Activated CD4-positive, CD25-positive, alpha-beta regulatory T cell treated with anti-CD3 and anti-CD28 coated beads, Interleukin-2, amount 50 U/mL, for 24 hours (primary cell): Measurements from ENCODE around the gene BMPR1A.
A peak's percentile ranks its signal among the peaks of the same experiment; 100 is the strongest.

ENCODE experiments used
- ATAC-seq, 2 donors: fragments of 150-1000 bp; cut with Tn5 transposase; one replicate each; pipeline ENCODE4 v1.10.0; 2021; ENCODE audit warnings: mild to moderate bottlenecking in 1 of 2, moderate library complexity in 1 of 2

The BMPR1A gene

DNA sequence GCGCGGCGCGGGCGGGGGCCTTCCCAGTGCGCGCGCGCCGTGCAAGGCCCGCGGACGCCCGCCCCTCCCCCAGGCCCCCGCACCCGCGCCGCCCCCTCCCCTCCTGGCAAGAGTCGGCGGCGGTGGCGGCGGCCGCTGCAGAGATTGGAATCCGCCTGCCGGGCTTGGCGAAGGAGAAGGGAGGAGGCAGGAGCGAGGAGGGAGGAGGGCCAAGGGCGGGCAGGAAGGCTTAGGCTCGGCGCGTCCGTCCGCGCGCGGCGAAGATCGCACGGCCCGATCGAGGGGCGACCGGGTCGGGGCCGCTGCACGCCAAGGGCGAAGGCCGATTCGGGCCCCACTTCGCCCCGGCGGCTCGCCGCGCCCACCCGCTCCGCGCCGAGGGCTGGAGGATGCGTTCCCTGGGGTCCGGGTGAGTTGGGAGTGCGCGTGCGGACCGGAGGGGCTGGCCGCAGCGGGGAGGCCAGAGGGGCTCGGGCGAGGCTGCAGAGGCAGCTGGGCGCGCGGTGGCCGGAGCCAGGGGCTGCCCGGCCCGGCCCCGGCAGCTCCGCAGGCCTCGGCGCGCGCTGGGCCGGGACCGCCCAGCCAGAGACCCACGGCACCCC lies at the start of gene BMPR1A:
BMPR1A (plus strand) TSS at position 109 of the 602 bp plus-strand sequence. CDS start 119,400 bp downstream, outside the sequence.
- ATAC-seq = peak; percentile 49 to 54

- no peak for ATAC-seq
Observed at GRCh38 chr10:86706977-86707376, 49.4 kb upstream of the BMPR1A start.

DNA sequence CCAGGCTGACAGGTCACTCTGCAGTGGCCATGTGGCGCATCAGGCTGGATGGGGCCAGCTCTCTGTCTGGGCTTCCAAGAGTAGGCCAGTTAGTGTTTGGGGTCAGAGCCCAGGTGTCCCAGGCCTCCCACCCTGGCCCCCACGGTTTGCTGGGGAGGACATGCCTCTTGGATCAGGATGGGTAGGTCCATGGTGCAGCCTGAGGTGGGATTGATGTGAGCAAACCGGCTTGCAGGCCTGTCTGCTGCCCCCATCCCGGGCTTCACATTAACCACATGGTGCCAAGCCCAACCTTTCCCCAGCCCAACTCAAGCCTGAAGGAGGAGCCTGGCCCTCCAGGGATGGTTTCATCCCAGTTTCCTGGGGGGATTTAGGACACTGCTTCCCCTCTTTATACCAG lies 48.9 kb upstream of the BMPR1A start:
- no peak for ATAC-seq

GRCh38 chr10:86708068-86708782 lies 48.2 kb upstream of the BMPR1A start:
- ATAC-seq = no peak

DNA sequence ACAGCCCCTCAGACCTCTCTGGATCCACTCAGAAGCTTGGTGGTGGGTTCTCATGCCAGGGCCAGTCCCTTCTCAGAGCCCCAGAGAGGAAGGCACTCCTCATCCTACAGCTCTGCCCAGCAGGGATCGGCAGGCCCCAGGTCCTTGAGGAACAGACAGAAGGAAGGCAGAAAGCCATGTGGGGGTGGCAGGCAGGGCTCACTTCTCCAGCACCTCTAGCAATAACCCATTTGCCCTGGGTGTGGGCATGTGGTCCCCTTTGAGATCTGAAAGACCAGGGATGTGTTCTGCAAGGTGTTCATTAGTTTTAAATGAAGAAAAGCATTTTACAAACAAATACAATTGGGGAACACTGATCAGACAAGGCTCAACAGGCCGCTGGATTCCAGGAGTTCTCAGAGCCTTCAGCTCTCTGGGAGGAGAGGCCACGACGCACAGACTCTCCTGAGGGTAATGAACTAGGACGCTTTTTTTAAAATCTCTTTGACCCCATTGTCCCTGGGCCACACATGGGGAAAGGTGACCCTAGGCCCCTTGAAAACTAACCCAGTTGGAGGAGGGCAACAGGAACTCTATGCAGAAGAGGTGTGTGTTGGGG lies 47.5 kb upstream of the BMPR1A start:
- ATAC-seq = no peak

- no peak for ATAC-seq
Observed at GRCh38 chr10:86709396-86710185, 46.8 kb upstream of the BMPR1A start.

DNA sequence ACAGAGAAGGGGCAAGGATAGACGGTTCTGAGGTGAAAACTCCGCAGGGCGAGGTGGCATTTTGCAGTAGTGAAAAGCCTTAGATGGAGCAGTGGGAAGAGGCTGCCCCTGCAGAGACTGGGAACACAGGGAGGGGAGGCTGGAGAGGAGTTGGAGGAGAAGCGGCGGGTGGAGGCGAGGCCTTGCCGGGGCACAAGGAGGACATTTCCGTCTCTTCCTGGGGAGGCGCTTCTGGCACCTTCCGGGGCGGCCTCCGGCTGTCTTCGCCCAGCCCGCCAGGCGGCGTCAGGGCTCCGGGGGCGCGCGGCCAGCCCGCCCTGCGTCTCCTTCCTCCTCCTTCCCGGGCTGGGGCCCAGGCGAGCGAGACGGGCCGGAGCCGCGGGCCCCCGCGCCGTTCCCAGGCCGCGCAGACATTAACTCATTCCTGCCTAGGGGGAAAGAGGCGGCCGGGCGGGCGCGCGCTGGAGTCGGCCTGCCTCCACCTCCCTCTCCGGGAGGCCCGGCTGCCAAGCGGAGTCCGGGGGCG lies 45.4 kb upstream of the BMPR1A start:
- ATAC-seq = peak; percentile 91 to 93

GRCh38 chr10:86711513-86712316 lies 44.7 kb upstream of the BMPR1A start:
- ATAC-seq = peak; percentile 50

GRCh38 chr10:86712317-86712707 lies 44.1 kb upstream of the BMPR1A start:
- no peak for ATAC-seq

- no peak for ATAC-seq
Observed at GRCh38 chr10:86715156-86715795, 41.1 kb upstream of the BMPR1A start.

- no peak for ATAC-seq
Observed at GRCh38 chr10:86715836-86716235, 40.6 kb upstream of the BMPR1A start.

DNA sequence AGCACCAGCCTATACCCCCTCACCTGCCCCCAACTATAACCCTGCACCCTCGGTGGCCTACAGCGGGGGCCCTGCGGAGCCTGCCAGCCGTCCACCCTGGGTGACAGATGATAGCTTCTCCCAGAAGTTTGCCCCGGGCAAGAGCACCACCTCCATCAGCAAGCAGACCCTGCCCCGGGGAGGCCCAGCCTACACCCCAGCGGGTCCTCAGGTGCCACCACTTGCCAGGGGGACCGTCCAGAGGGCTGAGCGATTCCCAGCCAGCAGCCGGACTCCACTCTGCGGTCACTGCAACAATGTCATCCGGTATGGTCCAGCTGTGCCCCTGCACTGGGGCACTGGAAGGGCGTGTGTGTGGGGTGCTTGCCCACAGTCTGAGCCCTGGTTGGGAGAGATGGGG lies 40.0 kb upstream of the BMPR1A start:
- ATAC-seq = no peak

- ATAC-seq = no peak
Observed at GRCh38 chr10:86718556-86718955, 37.9 kb upstream of the BMPR1A start.

DNA sequence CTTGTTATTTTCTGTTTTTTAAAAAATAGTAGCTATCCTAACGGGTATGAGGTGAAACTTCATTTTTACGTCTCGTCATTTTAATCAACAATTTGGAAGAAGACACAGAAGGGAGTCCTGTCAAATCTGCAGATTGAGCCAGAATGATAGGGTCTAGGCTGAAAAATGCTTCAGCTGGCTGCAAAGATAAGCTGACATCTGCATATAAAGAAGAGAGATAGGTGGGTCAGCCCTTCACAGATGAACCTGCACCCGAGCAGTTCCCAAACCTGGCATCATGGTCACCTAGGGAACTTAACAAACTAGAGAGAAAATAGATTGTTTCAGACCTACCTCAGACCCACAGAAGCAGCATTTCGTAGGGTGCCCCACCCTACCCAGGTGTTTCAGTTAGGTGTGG lies 35.2 kb upstream of the BMPR1A start:
- no peak for ATAC-seq

DNA sequence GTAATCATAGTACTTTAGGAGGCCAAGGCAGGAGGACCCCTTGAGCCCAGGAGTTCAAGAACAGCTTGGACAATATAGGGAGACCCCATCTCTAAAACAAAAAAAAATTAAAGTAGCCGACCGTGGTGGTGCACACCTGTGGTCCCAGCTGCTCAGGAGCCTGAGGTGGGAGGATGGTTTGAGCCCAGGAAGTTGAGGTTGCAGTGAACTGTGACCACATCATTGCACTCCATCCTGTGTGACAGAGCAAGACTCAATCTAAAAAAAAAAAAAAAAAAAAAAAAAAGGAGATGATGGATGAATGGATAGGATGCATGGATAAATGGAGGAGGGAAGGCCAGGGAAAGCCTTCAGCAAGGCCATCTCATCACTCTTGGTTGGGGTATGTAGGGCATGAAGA lies 33.4 kb upstream of the BMPR1A start:
- no peak for ATAC-seq

DNA sequence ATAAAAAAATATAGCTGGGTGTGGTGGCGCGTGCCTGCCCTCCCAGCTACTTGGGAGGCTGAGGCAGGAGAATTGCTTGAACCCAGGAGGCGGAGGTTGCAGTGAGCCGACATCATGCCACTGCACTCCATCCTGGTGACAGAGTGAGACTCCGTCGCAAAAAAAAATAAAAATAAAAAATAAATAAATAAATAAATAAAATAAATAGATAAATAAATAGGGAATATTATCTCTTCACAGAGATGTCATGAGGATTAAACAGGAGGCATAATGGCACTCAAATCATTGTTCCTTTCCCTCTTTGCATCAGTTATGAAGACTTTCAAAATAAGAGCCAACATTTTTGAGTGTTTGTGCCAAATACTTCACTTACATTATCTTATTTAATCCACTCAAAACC lies 32.0 kb upstream of the BMPR1A start:
- no peak for ATAC-seq

DNA sequence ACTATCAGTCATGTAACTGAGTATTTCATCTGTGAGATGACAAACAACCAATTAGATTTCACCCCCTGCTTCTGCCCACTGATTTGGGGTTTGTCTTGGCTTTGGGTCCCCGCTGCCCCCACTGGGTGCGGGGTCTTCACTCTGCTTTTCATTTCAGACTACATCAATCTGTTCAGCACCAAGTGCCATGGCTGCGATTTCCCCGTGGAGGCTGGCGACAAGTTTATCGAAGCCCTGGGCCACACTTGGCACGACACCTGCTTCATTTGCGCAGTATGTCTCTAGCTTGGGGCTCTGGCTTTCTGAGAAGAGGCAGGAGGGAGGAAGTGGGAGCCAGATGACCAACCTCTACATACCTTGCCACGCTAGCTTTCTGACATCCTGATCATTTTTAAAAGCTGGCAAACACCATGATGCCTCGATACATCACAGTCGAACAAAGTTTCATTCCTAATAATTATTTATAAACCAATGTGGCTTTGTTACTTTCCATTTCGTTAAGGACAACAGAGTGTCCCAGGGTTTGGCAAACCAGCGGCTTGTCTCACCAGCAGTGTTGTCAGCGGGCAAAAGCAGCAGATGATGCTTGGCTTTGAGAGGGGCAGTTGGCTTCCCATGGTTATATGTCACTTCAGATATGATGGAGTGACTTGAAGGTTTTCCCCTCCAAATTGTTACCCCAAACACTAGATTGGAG lies 30.3 kb upstream of the BMPR1A start:
- no peak for ATAC-seq

GRCh38 chr10:86726677-86726999 lies 29.8 kb upstream of the BMPR1A start:
- no peak for ATAC-seq

DNA sequence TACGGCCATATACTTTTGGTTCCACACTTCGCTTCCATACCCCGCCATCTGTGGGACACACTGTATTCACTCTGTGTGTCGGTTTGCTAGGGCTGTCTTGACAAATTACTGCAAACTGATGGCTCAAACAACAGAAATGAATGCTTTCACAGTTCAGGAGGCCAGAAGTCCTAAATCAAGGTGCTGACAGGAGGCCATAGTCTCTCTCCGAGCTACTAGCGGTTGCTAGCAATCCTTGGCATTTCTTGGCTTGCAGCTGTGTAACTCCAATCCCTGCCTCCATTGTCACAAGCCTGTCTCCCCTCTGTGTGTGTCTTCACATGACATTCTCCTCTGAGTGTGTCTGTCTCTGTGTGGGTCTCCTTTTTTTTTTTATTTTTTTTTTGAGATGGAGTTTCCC lies 28.9 kb upstream of the BMPR1A start:
- ATAC-seq = no peak

- no peak for ATAC-seq
Observed at GRCh38 chr10:86728056-86728455, 28.4 kb upstream of the BMPR1A start.

GRCh38 chr10:86729677-86730076 lies 26.7 kb upstream of the BMPR1A start:
- no peak for ATAC-seq
